ENCODE data around the gene SLC35B2.

SLC35B2 gene

GRCh38 chr6:44266347-44266746, 9.0 kb upstream of the SLC35B2 start:
- TF ChIP-seq POLR2AphosphoS5 (IDR thresholded peaks at IDR 0.05; ENCODE audit: low read depth, low read length) (no peak), TAF1 (IDR thresholded peaks at IDR 0.05; ENCODE audit: borderline replicate concordance, insufficient read depth, low read length) (no peak), SIN3A (IDR thresholded peaks at IDR 0.05; ENCODE audit: borderline replicate concordance, insufficient read depth, low read length) (no peak), FOXP2 (optimal IDR thresholded peaks at IDR 0.05; ENCODE audit: borderline replicate concordance, extremely low read depth, extremely low read length, insufficient read depth) (no peak), REST (IDR thresholded peaks at IDR 0.05; ENCODE audit: insufficient read depth in 1 of 2, low read depth in 2 of 2, low read length in 2 of 2) (no peak)

GRCh38 chr6:44265722-44266233, 8.4 kb upstream of the SLC35B2 start:
- TF ChIP-seq REST (IDR thresholded peaks at IDR 0.05; ENCODE audit: insufficient read depth in 1 of 2, low read depth in 2 of 2, low read length in 2 of 2) (no peak), FOXP2 (optimal IDR thresholded peaks at IDR 0.05; ENCODE audit: borderline replicate concordance, extremely low read depth, extremely low read length, insufficient read depth) (no peak), POLR2AphosphoS5 (IDR thresholded peaks at IDR 0.05; ENCODE audit: low read depth, low read length) (no peak), TAF1 (IDR thresholded peaks at IDR 0.05; ENCODE audit: borderline replicate concordance, insufficient read depth, low read length) (no peak), SIN3A (IDR thresholded peaks at IDR 0.05; ENCODE audit: borderline replicate concordance, insufficient read depth, low read length) (no peak)

GRCh38 chr6:44265007-44265721, 7.8 kb upstream of the SLC35B2 start, which contains the start of gene NFKBIE:
TSS of gene NFKBIE (minus strand) at chr6:44265551. CDS start at chr6:44265346, 205 bp downstream.
- peak; percentile 88; the same call in 1 of the 2 replicates for TF ChIP-seq TAF1 (IDR thresholded peaks at IDR 0.05; ENCODE audit: borderline replicate concordance, insufficient read depth, low read length)
- TF ChIP-seq SIN3A (IDR thresholded peaks at IDR 0.05; ENCODE audit: borderline replicate concordance, insufficient read depth, low read length) = peak; percentile 60; the same call in 1 of the 2 replicates
- peak; percentile 95 for TF ChIP-seq POLR2AphosphoS5 (IDR thresholded peaks at IDR 0.05; ENCODE audit: low read depth, low read length)
- TF ChIP-seq FOXP2 (optimal IDR thresholded peaks at IDR 0.05; ENCODE audit: borderline replicate concordance, extremely low read depth, extremely low read length, insufficient read depth) = no peak
- peak; percentile 34 to 66; a peak in 3 of 4 replicates for TF ChIP-seq REST (IDR thresholded peaks at IDR 0.05; ENCODE audit: insufficient read depth in 1 of 2, low read depth in 2 of 2, low read length in 2 of 2)

DNA sequence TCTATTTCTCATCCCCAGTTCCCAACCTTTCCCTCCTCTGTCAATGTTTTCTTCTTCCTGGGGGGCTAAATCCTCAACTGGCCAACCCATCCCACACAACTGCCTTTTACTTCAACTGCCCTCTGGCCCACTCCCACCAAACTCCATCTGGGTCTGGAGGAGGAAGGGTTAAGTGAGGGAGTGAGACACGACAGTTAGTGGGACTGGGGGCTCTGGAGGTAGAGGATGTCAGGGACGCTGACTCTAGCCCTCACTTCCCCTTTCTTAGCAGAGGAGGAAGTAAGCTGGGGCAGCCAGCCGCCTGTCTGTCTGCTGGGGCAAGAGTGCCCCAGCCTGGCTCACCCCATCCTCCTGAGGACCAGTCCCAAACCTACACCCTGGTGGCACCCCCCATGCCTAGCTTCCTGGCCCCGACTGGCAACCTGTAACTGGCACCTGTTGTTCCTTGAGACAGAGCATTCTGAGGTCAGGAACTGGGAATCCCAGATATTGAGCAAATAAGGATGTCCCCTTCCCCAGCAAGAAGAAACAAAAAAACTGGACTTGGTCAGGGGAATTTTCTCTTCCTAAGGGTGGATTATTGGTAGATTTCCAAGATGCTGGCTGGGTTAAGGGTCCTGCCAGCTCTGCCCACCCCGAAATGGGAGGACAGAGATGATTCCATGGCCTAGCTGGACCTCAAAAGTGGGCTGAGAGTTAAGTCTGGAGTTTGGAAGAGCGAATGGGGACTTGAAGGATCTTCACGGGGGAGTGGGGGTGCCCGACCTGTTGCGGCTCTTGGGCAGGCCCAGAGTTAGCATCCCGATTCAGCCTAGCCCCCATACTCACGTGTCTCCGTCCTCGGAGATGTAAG, 7.1 kb upstream of the SLC35B2 start:
- no peak for TF ChIP-seq POLR2AphosphoS5 (IDR thresholded peaks at IDR 0.05; ENCODE audit: low read depth, low read length)
- no peak; the same call in 1 of the 2 replicates for TF ChIP-seq SIN3A (IDR thresholded peaks at IDR 0.05; ENCODE audit: borderline replicate concordance, insufficient read depth, low read length)
- TF ChIP-seq TAF1 (IDR thresholded peaks at IDR 0.05; ENCODE audit: borderline replicate concordance, insufficient read depth, low read length) = peak; percentile 49; the same call in 1 of the 2 replicates
- TF ChIP-seq REST (IDR thresholded peaks at IDR 0.05; ENCODE audit: insufficient read depth in 1 of 2, low read depth in 2 of 2, low read length in 2 of 2) = no peak
- TF ChIP-seq FOXP2 (optimal IDR thresholded peaks at IDR 0.05; ENCODE audit: borderline replicate concordance, extremely low read depth, extremely low read length, insufficient read depth) = no peak

All from PFSK-1 (cell line).